K562 treated with DMSO at 1 percent for 24 hours (cell line): ENCODE measurements around the gene NOX1. TPM values are rescaled to one million over a fixed set of nuclear protein-coding genes. Genes with fewer than 3 reads are reported as not detected.

Experiments
- total RNA-seq: library from RNA; unstranded; fragments of 300-600 nt; gene quantifications from 2 replicates; pipeline ENCODE4 v1.2.3, GENCODE V29; 2022; ENCODE audit warnings: low read depth; ENCODE audit not compliant: insufficient read depth

The NOX1 gene
- total RNA-seq, result not detected in 2 replicates

GRCh38 chrX:100874325-100874724 lies at the start of gene NOX1:
NOX1 (minus strand) TSS chrX:100874359; CDS start chrX:100874139, 220 bp downstream.

GRCh38 chrX:100819837-100820666 lies 54.1 kb downstream of the NOX1 start, which contains the start of gene CSTF2:
CSTF2 (plus strand) TSS chrX:100820391; CDS start chrX:100820417, 26 bp downstream.

Other genes with a start within 250 kb of the NOX1 start
- not detected in 2 replicates for gene TSPAN6, start 237.6 kb downstream of the NOX1 start, total RNA-seq
- gene SRPX2, start 230.2 kb downstream of the NOX1 start, total RNA-seq, result not detected in 2 replicates
- gene SYTL4, start 142.2 kb downstream of the NOX1 start, total RNA-seq, result 1.1 TPM in 2 replicates
- gene CSTF2, start 54.0 kb downstream of the NOX1 start, total RNA-seq, result 33.0 and 34.8 TPM in 2 replicates
- not detected in 2 replicates for gene XKRX, start 54.6 kb upstream of the NOX1 start, total RNA-seq
- gene ARL13A, start 95.3 kb upstream of the NOX1 start, total RNA-seq, result not detected in 2 replicates
- gene TRMT2B, start 177.8 kb upstream of the NOX1 start, total RNA-seq, result 17.3 and 20.9 TPM in 2 replicates
- not detected in 2 replicates for gene TMEM35A, start 204.5 kb upstream of the NOX1 start, total RNA-seq
- gene CENPI, start 223.8 kb upstream of the NOX1 start, total RNA-seq, result 3.7 and 8.8 TPM in 2 replicates